Cerebellar nuclear complex (tissue), 1 donor: ENCODE measurements around the gene MAP1B.

Source experiments
- DNase-seq, 2 experiments: peaks; one replicate each; lab custom pipeline; 2025; lab: John Stamatoyannopoulos, UW

The MAP1B gene

DNA sequence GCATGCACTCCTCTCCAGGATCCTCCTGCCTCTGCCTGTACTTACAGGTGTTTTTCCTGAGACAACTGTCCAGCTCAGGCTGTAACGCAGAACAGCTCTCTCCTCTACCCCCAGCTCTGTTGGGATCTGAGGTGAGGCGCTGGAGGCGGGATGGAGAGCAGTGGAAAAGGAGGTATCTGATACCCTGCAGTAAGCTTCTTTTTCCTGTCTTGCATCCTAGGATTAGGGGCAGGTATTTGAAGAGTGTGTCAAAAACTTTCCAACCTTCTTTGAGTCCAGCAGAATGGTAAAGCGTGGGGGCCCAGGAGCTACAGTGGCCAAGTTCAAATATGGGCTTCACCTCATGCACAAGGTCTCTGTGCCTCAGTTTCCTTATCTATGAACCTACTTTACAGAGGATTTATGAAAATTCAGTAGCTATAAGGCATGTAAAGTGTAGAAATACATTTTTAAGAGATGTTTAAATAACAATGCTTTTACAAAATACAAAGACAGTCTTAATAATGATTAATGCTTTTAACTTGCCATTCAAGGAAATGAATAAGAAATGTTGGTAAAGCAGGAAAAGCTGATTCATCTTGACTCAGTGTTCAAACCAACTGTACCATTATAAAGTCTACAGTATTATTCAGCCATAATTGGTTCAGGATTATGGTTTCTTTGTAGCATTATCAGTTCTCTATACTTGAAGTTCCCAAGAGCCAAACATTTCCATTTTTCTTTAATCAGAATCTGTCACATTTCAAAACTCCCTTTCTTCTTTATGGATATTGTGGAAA lies 26.1 kb downstream of the MAP1B start:
- DNase-seq = no peak

- DNase-seq = no peak
Measured at GRCh38 chr5:72134226-72134899, 27.1 kb downstream of the MAP1B start.

DNA sequence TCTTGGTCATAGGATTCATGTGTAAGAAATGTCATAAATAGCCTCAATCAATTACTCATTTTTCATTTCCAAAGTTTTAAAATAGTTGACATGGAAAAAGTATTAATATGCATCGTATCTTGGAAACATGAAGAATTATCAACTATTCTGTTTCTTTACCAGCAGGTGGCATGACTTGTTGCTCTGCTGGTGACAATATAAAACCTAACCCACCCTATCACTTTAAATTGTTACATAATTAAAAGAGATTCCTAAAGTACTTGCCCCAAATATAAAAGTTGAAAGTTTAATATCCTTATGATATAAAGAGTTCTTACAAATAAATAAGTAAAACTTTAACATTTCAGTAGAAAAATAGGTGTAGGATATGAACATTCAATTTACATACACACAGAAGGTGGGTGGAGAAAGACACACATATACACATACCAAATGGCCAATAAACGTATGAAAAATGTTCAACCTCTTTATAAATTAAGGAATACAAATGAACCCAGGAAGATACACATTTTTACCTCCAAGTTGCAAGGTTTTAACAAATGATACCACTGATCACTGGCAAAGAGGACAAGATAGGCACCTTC lies 30.6 kb downstream of the MAP1B start:
- DNase-seq = no peak

DNA sequence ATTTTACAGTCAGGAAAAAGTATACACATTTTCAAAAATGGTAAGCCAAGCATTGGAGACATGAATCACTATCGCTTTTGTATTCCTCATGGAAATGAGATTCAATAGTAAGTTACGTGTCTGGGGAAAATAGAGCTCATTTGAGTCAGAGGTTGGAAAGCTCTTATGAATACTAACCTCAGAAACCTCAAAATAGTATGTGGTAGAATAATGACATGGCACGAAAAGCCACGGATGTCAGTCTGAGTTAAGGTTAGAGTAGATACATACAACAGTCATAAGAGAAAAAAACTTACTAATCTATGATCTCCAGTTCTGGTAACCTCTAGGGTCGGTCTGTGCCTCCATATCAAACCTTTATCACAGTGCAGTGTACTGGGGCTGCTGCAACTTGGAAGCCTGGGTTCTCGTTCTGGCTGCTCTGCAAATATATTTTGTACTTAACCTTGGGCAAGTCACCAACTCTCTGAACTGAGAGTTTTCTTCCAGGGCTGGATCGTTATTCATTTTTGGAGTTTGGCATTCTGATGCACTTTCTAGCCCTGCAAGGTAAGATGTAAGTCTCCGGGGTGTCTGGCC lies 31.8 kb downstream of the MAP1B start:
- DNase-seq = no peak

- no peak for DNase-seq
Measured at GRCh38 chr5:72140711-72141110, 33.4 kb downstream of the MAP1B start.

DNA sequence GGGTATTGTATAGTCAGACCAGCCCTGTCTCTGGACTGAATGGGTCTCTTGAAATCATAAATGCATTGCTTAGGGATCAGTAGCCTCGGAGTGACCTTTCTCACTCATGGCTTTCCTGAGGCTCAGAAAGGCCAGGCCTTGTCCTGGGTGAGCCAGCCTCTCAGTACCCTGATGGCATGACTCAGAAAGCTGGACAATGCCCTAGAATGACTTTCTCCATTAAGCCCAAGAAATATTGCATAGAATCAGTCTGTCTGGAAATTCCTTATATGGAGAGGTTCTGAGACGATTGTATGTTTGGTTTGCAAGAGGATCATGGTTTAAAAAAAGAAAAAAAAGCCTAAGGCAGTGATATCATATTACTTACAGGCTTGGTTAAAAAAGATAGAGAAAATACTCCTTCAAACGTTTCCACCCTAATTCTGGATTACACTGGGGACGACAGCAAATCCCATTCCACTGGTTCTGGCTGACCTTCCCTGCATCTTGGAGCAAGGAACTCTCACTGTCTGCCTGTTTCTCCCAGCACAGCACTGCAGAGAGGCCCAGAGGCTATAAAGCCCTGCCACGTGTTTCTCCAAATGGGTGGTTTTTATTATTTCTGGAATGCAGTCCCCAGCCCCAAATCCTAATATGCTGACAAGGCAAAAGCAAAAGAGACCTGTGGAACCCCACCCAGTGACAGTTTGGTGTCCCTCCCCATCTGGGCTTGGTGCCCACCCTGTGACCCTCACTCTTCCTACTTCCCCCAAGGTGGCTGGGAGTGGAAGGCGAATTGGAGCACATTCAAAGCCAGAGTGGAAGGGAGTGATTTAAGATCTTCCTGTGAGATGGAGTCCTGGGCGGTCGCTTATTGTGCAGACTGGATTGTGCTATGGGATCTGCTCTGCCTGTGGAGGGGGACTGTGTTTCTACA lies 34.4 kb downstream of the MAP1B start:
- no peak for DNase-seq

DNA sequence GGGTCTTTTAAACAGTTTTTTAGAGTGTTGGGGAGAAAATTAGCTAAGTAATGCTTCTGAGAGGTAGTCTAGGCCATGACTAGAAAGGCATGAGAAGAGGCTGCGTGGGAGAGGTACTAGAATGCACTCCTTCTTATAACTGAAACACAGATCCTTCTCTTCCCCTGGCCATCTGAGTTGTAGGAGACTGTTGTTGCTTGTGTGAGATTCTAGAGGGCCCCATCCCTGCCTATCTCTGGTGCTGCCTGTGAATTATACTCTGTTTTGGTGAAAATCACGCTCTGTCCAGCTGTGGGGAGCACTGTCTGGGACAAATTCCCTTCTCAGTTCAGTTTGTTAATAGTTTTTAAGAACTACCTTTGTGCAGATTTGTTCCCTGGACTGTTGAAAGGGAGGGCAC lies 37.5 kb downstream of the MAP1B start:
- DNase-seq = no peak

GRCh38 chr5:72145348-72145747 lies 38.1 kb downstream of the MAP1B start:
- DNase-seq = no peak

DNA sequence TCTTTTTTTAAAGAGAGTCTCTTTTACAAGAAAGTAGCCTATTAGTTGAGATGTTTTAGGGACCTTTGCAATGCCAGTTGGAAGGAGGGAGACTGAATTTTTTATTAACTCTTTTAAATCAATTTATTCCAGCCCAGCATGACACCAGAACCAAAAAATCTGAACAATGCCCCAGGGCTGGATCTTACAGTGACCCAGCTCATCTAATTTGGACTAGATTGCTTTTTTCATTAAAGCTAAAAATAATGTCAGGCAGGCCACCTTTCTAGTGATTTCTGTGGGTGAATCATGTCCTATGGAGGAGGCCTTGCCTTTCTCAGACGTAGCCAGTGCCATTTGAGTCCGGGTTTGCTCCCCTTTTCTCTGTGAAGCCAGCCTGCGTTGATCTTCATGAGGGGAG lies 38.8 kb downstream of the MAP1B start:
- no peak for DNase-seq

DNA sequence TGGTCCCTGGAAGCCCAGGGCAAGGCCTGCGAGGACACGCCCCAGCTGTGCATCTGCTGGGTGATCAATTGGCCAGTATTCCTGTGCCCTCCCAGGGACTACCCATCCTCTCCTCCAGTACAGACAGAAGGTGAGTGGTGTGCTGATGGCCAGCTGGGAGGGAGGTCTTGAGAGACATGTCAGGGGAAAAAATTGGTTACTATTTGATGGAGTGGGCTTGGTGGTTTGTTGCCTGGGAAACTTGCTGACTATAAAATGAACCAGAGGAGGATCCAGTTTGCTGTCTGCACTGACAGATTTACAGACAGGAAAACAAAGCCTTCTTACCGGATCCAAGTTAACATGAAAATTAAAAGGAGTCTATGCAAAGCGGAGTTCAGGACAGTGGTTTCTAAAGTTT lies 40.3 kb downstream of the MAP1B start:
- no peak for DNase-seq

DNA sequence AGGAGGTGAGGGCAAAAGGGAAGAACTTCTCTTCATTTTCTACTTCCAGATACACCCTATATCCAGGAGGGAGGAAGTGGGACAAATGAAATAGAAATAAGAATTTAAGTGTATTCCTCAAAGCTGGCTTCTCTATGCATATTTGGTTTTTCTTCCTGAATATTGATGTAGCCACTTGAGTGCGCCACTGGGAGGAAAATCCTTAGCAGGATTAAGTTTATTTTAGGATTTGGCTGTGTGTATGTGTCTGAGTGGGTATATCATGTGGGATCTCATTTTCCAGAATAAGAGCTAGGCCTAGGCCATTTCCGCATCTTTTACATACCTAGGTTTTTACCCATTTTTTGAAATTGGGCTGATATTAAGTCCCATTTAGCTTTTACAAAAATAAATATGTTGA lies 42.5 kb downstream of the MAP1B start:
- no peak for DNase-seq

DNA sequence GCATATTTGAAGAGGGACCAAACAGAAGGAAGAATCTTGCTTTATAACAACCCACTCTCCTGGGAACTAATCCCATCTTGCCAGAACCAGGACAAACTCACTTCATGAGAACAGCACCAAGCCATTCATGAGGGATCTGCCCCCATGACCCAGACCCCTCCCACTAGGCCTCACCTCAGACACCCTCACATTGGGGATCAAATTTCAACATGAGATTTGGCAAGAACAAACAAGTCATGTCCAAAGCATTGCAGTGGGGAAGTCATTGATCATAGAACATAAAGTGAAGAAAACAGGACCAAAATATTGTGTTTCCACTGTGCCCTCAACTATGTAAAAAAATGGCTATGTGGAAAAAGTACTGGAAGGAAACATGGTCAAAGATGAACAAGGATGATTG lies 43.9 kb downstream of the MAP1B start:
- no peak for DNase-seq

DNA sequence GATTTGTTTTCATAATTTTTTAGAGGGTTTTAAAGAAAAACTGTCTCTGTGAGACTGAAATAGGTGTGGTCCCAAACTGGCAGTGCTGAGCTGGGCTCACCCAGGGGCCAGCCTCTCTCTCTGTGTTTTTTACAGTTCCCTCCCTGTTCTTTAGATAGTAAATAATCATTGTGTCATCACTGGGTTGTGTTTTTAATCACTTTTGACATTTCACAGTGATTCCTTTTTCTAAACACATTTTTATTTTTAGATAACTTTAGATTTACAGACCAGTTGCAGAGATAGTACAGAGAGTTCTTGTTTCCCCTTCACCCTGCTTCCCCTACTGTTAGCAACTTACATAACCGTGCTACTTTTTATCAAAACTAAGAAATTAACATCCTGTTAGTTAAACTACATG lies 44.4 kb downstream of the MAP1B start:
- no peak for DNase-seq

GRCh38 chr5:72152545-72152944 lies 45.3 kb downstream of the MAP1B start:
- no peak for DNase-seq

GRCh38 chr5:72153551-72153950 lies 46.3 kb downstream of the MAP1B start:
- no peak for DNase-seq

DNA sequence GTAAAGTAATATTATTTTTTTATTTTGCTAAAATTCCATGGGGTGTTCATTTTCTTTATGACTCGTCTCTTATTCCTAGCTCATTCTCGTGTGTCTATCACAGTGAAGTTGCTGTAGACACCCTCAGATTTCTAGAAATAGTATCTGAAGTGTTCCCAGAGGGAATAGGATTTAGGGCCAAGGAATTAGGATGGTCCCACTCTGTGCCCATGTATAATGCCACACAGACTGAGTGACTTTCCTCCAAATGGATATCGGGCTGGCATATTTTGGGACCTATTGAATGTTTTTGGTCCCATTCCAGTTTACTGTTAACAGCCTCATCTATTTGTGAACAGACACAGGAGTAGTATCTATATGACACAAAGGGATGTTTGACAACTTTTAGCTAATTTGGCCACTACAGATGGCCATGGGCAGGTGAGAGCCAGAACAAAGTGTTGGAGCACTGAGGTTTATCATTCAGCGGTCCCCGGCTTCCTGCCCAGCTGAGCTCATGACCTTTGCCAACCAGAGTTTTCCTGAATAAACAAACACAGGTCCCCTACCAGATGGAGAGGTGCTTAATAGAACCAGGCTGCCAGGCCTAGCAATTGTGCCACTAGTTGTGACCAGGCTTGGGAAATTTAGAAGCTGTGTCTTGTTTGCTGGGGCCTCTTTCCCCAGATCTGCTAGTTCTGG lies 46.9 kb downstream of the MAP1B start:
- peak; percentile 72 to 85 for DNase-seq

DNA sequence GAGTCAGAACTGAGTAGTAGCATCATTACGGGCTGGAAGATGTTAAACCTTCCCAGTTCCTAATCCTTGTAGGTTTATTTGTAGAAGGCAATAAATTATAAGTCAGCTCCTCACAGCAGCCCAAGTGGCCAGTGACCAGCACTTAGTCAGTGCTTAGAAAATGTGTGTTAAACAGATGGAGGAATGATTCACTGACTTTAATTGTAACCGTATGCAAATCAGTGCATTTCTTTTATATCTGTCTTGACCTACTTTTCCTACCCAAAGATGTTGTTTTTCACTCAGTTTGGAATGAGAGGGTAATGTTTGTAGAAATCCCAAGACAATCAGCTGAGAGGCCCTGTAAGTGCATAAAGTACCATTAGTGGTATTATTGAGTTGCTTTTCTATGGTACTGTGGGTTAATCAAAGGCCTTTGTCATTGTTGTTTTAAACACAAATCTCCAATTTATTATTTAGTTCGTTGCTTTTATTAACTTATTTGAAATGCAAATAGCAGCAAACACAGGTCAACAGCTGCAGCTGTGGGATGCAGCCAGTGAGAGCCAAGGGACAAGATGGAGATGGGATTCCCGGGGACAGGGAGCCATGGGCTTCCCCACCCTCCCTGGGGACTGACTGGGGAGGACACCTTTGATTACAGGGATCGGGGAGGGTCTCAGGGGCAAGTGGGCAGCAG lies 49.8 kb downstream of the MAP1B start:
- no peak for DNase-seq

GRCh38 chr5:72157625-72157962 lies 50.3 kb downstream of the MAP1B start:
- DNase-seq = no peak

- DNase-seq = no peak
Measured at GRCh38 chr5:72159501-72159911, 52.2 kb downstream of the MAP1B start.

GRCh38 chr5:72160329-72160728 lies 53.1 kb downstream of the MAP1B start:
- DNase-seq = no peak

DNA sequence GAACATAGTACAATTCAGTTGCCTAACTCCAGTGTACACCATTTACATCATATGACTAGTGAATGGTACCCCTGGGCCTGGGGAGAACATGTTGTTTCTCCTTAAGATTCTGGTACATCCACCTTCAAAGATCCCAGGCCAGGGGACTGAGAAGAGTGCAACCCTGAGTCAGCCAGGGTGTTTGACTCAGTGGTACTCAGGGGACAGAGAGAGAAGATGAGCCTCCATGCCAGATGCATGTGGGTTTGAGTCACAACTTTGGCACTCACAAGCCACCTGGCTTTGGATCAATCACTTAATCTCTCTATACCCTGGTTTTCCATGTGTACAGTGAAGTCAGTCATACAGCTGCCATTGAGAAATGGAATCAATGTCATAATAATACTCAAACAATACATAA lies 53.7 kb downstream of the MAP1B start:
- no peak for DNase-seq
